AML-193 (cell line): ENCODE data around the gene PKNOX2.

Experiments
- DNase-seq, 2 experiments: peaks; one replicate each; lab custom pipeline; 2025; lab: John Stamatoyannopoulos, UW

The PKNOX2 gene

DNA sequence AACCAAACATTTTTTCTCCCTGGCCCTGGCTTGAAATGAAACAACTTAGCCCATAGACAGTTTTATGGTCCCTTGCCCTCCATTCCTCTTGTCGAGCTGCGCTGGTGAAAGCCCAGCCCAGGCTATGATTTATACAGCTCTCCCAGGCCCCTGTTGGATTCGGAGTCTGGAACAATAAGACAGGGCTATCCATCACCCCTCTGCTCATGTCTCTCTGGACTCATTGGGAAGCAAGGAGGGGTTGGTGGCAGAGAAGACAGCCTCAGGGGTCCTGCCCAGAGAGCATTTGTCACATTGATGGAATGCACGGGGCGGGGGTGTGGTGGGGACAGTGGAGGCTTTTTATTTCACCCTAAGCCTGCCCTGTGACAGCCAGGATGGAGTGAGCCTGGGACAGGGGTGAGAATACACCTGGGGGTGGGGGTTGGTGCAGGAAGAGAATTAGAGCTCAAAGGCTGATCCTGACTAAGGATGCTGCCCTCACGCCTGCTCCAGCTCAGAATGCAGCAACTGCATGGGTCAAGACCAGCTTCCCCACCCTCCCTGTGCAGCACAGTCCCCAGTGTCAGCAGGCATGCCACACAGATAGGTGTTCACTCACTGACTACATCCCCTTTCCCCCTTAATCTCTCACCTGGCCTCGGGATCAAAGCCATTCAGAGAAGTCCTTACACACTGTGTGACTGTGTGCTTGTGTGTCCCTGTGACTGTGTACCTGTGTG, 10.0 kb upstream of the PKNOX2 start:
- DNase-seq: no peak

DNA sequence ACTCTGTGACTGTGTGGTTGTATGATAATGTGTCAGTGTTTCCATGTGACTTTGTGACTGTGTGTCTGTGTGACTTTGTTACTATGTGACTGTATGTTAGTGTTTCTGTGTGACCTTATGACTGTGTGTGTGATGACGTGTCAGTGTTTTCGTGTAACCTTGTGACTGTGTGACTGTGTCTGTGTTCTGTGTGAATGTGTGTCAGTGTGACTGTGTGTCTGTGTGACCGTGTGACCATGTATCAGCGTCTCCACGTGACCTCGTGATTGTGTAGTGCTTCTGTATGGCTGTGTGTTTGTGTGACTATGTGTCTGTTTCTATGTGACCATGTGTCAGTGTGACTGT, 9.5 kb upstream of the PKNOX2 start:
- DNase-seq: no peak

- no peak for DNase-seq
Observed at GRCh38 chr11:125155767-125156166, 8.8 kb upstream of the PKNOX2 start.

DNA sequence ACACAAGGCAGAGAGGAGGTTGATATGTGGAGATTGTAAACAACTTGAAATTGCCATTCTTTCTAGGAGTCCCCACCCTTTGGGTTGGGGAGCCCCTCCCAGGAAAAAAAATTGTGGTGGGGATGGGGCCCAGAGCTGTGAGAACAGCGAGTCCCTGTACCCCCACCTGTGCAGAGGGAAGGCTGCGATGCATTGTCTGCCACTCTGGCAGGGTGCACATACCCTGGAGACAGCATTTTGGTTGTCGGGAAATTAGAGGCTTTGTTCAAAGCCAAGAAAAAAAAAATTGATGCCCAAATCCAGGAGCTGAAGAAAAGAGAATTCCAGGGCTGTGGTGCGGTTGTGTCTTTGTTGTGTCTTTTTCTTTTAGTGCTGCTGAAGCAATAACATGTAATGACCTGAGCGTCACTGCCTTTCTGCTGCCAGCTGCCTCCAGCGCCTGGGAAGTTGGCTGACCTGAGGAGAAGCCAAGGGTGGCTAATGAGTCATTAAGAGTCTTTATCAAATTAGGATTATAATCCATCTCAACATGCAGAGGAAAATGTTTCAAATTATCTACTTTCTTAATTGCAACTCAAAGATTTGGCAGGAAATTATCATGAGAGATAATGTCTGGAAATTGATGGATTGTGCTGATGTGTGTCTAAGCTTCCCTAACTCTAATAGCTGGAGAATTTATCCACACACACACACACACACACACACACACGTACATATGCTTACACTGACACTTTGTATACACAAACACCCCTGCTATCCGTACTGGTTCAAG, 8.0 kb upstream of the PKNOX2 start:
- no peak for DNase-seq

DNA sequence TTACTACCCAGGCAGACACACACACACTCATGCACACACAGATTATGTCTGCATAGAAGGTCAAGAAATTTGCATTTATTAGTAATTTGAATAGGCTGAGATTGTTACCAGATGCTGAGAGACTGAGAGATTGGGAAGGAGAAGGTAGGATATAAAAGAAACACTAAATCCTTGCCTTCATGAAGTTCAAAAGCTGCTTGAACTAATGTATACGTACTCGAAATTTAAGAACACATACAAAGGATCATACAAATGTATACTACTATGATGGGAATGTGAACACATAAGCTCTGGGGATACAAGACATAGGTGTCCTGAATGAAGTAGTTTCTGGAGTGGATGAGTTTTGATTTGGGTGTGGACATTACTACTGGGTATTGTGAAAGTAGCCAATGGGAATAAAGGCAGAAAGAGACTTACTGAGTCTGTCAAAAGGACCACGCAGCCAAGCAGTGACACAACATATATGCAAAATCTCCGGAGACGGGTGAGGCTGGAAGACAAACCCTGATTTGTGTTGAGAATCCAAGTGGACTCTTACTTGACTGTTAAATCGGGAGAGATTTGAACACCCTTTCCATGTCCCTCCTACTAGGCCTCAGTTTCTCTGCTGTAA, 7.3 kb upstream of the PKNOX2 start:
- no peak for DNase-seq

DNA sequence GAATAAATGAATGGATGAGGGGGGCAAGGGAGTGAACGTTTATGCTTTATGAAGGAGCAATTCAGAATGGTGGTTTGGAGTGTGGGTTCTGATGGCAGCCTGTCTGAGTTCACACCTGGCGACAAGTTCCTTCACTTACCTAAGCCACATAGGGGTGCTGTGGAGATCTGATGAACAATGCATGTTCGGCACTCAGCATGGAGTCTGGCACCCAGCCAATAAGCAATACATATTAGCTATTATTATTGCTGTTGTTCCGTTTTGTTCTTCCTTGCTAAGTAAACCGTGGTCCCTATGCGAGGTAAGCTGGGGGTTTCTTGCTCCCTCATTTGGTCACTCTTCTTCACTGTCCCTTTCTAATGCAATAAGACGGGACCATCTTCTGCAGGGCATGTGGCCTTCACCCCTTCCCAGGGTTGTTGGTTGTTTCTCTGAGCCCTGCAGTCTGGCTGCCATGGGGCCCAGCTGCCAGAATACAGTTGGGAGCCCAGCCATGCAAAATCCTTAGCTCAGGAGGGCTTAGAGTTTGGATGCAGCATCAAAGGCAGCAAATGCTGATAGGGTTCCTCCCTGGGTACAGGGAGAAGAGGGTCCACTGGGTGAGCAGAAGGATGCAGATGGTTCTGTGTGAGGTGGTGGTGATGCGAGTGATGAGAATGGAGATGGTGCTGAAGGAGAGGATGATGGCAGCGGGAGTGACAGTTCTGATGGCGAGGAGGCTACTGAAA, 6.4 kb upstream of the PKNOX2 start:
- no peak for DNase-seq

DNA sequence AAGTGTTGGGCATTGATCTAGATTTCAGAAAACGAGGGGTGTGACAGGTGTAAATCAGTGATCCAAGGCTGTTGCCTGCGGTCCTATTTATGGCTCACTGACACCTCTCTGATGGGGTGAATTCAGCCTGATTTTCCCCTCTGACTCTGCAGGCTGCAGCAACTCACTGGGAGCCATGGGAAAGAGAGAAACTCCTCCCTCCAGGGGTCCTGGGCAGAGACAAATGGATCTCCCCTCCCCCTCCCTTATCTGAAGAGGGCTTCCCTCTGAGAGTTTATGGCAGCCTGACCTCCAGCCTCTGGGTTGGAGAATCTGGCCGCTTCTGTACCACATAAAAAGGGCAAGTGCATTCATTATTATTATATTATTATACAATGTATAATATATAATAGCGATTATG, 1.8 kb upstream of the PKNOX2 start:
- no peak for DNase-seq

DNA sequence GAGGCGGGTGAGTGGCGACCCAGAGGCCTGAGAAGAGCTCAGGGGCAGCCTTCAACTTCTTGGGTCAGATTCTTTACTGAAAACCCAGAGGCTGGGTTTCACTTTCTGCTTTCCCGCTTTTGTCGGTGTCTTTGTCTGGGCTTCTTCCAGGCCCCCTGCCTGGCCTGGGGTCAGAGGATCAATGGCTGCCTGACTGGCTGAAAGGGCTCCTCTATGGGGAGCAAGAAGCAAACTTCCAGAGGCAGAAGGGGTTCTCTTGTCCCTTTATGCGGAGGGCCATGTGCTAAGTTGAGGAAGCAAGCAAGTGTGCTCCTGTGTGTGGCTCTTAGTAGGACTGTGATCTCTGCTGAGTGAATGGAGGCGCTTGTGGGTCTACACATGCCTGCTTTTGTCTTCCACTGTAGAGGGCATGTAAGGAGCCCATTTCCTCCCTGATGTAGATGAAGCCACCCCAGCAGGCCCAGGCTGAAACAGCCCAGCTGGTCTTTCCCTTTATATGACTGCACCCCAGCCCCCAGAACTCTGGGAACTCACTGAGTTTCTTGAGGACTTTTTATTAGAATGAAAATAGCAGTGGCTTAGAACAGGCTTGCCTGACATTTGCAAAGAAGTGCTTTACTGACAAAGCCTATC, 1.0 kb upstream of the PKNOX2 start:
- DNase-seq: no peak

- no peak for DNase-seq
Observed at GRCh38 chr11:125164091-125164421, 495 bp upstream of the PKNOX2 start.

GRCh38 chr11:125165111-125165842, 726 bp downstream of the PKNOX2 start:
- no peak for DNase-seq

DNA sequence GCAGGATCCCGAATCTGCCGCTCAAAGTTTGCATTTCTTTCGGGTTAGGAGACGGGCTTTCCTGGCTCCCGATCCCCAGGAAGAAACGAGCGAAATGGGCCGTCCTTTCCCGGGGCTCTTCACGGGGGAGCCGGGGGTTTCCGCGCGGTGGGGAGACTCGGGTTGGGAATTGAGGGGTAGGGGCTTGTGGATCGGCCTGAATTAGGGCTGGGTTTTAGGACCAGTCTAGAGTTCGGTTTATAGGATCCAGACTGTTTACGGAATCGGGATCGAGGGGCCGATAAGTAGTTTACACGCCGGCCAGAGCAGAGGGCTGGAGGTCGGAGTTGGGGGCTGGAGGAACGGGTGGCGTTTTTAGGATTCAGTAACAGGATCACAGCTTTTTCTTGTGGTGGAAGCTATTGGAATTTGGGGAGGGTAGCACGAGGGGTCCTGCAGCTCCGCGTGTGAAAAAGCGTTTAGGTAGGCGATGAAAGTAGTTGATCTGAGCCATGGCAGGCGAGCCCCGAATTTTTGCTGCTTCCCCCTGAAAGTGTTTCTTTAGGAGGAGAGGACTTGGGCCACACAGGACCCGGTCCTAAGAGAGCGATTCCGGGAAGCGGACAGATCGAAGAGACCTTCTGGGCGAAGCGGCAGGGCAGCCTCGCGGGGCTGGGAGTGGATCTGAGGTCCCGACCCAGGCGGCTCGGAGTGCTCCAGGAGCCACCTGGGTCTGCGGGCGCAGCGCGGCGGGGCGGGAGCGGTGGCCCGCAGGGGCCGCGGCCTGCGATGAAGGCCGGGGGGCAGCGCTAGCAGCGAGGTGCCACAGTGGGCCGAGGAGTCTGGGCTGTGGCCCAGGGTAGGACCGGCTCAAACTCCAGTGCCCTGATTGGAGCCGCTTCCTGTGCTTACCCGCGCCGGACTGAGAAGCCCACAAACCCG, 1.6 kb downstream of the PKNOX2 start:
- DNase-seq: no peak

- DNase-seq: no peak
Observed at GRCh38 chr11:125166764-125167291, 2.3 kb downstream of the PKNOX2 start.

GRCh38 chr11:125167292-125167953, 2.9 kb downstream of the PKNOX2 start:
- DNase-seq: no peak

GRCh38 chr11:125167954-125168835, 3.6 kb downstream of the PKNOX2 start:
- DNase-seq: no peak

DNA sequence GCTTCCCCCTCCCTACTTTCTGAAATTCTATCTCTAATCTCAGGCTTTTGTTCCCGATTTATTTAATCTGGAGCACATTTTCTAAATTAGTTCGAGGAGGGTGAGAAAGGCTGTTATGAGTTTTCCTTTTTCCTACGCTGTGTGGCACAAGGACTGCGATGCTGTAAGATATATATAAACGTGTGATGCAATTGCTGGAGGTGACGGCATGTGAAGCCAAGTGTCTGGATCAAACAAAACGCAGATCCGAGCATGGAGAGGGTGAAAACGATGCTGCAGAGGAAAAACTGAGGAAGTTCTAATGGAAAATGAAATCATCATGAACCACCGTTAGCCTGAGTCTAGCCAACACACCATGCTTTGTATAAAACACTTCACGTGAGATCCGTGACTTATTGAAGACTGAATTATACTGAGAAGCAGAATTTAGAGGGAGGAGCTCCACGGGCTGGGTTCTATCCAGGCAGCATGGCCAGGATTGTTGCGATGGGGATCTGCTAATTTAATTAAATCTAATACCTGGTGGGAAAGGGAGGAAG, 4.4 kb downstream of the PKNOX2 start:
- DNase-seq: no peak

DNA sequence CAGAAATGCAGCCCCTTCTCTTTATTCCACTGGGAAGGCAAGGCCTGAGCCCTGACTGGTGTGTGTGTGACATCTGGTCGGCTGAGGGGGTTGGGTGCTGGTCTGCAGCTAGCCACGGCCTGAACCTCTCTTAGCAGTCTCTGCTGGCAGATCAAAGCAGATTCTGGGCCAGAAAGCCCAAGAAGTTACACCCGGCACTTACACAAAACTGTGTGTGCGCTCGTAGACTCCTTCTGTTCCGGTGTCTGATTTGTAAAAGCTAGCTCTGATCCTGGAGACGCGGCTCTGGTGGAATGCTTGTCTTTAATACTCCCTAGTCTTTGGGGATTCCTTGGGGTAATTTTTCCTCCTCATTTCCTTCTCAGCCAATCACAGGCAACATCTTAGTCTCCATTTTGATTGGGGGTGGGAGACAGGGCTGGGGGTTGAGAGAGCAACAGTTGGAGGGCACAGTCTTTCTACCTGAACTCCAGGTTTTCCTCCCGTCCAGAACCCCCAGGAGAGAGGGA, 5.5 kb downstream of the PKNOX2 start:
- DNase-seq: no peak

- no peak for DNase-seq
Observed at GRCh38 chr11:125170510-125171031, 6.0 kb downstream of the PKNOX2 start.

DNA sequence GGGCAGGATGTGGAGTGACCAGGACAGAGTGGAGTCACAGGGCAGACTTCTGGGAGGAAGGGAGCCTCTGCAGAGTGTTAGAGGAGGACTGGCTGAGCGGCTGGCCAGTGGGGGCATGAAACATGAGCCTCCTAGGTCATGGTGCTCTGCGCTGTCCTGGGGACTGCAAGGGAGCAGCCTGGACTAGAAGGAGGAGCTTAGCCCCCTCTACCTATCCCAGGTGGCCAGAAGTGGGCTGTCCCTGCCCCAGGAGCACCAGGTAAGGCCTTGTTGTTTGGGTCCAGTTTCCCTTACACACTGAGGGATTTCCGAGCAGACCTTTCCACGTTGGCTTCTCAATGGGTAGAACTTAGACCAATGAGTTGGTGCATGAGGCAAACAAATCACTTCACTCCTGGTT, 7.4 kb downstream of the PKNOX2 start:
- no peak for DNase-seq
